Stimulated activated naive CD8-positive, alpha-beta T cell treated with anti-CD3 and anti-CD28 coated beads, Interleukin-15, Interleukin-2, amounts not matched to agents 100 U/mL and 50 U/mL, for 24 hours (primary cell): ENCODE measurements around the gene UVSSA.
"Not testable (repeated sequence)": the region's sequence is repeated elsewhere in the genome, so short reads cannot be mapped to it uniquely, and the experiment has no call there.

Experiments
- ATAC-seq: fragments of 150-1000 bp; cut with Tn5 transposase; one replicate; pipeline ENCODE4 v1.10.0; 2021
- DNase-seq: peaks from one replicate; pipeline ENCODE4 v3.0.0; 2021

Gene UVSSA

DNA sequence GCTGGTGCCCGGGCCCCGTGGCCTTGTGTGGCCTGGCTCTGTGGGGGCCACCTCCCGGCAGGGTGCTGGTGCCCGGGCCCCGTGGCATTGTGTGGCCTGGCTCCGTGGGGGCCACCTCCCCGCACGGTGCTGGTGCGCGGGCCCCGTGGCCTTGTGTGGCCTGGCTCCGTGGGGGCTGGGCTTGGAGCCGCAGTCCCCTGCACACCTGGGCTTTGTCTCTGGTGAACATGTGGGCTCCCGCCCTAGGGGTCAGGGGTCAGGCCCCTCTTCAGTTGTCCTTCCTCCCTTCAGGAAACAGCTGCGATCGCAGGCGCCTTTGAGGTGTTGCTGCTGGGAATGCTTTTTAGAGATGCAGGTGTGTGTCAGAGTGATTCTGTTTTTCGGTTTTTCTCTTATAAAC, 17.2 kb downstream of the UVSSA start:
- DNase-seq (no peak), ATAC-seq (no peak)

GRCh38 chr4:1364748-1365147, 17.7 kb downstream of the UVSSA start:
- ATAC-seq: no peak
- DNase-seq: no peak

GRCh38 chr4:1365271-1366178, 18.5 kb downstream of the UVSSA start:
- ATAC-seq: no peak

DNA sequence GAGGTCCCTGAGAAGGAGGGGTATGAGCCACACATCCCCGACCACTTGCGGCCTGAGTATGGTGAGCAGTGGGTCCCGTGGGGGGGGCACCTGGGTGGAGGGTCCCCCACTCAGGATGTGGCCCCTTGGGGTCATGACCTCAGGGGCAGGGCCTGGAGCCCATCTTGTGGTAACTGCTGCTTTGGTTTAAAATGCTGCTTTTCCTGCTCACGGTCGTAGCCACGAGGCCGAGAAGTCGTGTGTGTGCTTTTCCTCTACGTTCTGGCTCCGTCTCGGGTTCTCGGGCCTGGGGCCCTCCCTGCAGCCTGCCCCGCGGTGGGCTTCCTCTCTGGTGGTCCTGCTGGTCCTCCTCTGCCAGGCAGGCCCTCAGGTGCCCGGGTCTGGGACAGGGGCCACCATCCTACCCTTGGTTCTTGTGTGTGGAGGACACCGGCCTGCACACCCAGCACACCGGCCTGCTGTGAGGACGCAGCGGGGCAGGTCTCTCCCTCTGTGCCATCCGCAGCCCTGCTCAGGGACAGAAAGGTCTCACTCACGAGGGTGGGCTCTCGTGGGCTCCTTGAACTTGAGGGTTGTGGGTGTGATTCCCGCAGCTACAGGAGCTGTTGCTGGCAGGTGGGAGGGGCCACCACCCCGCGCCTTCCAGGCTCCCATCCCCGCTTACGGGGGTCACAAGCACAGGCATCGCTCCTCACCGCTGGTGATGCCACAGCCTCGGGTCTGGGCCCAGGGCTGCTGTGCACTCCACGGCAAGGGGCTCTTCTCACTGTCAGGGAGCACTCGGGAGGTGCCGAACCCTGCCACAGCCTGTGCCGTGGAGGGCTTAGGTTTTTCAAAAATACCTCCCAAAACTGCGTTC, 19.6 kb downstream of the UVSSA start:
- ATAC-seq: no peak
- DNase-seq: no peak

More at GRCh38 chr4:1365271-1366178, 18.5 kb downstream of the UVSSA start:
- no peak for DNase-seq

DNA sequence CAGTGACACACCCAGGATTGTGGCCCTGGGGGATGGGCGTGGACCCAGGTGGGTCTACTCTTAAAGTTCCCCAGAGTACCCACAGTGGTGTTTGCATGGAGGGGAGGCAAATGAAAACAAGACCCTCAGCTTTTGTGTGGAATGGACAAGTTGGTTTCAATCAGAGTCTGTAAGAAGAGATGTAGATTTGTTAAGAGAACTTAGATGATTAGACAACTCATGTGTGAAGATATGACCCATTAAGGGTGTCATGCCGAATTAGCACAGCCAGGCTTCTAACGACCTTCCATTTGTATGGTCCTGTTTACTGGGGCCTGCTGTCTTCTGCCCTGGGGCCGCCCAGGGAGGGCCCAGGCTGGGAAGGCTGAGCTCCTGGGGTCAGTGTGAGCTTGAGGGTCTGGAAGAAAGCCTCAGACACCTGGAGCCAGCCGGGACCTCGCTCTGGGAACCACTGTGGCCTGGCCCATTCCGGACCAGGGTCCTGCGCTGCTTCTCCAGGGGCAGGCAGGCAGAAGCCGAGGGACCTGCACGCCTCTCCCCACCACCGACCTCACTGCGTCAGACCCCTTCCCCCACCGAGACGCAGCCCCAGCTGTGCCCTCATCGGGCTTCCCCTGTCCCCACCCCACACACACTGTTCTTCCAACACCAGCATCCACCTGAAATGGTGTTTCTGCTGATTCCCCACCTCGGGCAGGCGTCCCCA, 20.4 kb downstream of the UVSSA start:
- ATAC-seq (no peak), DNase-seq (no peak)

- no peak for DNase-seq
- ATAC-seq: no peak
Observed at GRCh38 chr4:1367936-1368289, 20.9 kb downstream of the UVSSA start.

- ATAC-seq (no peak), DNase-seq (no peak)
Observed at GRCh38 chr4:1368421-1369090, 21.5 kb downstream of the UVSSA start.

- no peak for ATAC-seq
- no peak for DNase-seq
Observed at GRCh38 chr4:1369091-1369450, 22.1 kb downstream of the UVSSA start.

GRCh38 chr4:1369479-1370079, 22.6 kb downstream of the UVSSA start:
- no peak for ATAC-seq
- no peak for DNase-seq

DNA sequence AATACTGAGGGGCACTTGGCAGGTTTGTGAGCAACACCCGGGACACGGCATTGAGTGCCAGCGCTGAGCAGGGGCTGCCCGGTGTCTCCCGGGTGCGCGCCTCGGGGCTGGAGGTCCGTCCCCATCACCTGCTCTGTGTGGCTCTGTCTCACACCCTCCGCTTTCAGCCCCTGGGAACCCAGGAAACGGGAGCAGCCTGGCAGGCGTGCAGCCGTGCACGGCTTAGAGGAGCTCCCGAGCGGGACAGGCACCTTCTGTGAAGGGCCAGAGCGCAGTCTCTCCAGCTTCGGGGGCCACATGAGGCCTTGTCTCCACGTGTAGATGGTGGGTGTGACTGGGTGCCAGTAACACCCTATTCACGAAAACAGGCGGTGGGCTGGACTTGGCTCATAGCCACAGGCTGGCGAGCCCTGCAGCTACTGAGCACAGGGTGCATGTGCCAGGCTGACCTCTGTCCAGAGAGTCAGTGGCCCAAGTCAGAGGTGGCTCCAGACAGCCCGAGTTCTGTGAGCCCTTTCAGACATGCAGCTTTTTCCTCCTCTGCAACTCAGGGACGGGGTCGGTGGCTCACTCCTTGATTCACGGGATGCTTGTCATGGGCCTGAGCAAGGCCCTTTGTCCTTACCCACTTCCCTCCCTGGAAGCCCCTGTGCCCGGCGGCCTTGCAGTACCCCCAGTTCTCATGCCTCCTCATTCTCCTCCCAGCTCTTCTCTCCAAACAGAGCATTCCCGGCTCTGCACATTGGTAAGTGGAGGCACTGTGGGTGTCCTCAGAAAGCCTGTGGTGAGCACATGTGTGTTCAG, 23.5 kb downstream of the UVSSA start:
- DNase-seq (no peak), ATAC-seq (no peak)

- DNase-seq (no peak), ATAC-seq (no peak)
Observed at GRCh38 chr4:1371176-1372165, 24.5 kb downstream of the UVSSA start.

GRCh38 chr4:1372576-1372975, 25.6 kb downstream of the UVSSA start:
- not testable (repeated sequence) for DNase-seq, ATAC-seq

- no peak for ATAC-seq
- no peak for DNase-seq
Observed at GRCh38 chr4:1373892-1374705, 27.1 kb downstream of the UVSSA start.

- no peak for ATAC-seq
Observed at GRCh38 chr4:1374706-1375045, 27.7 kb downstream of the UVSSA start.

GRCh38 chr4:1375051-1375721, 28.2 kb downstream of the UVSSA start:
- ATAC-seq: no peak
- DNase-seq: no peak

More at GRCh38 chr4:1374706-1375045, 27.7 kb downstream of the UVSSA start:
- no peak for DNase-seq

GRCh38 chr4:1375761-1376322, 28.8 kb downstream of the UVSSA start:
- no peak for DNase-seq
- ATAC-seq: no peak

GRCh38 chr4:1376391-1376840, 29.4 kb downstream of the UVSSA start:
- no peak for DNase-seq
- no peak for ATAC-seq
